Activated CD4-positive, alpha-beta memory T cell treated with anti-CD3 and anti-CD28 coated beads, Interleukin-2, amount 10 ng/mL, durations not matched to agents 7 days and 5 days (primary cell): ENCODE results near the gene PLSCR1. TPM values are rescaled to one million over a fixed set of nuclear protein-coding genes. Genes with fewer than 3 reads are reported as not detected.
A peak's percentile ranks its signal among the peaks of the same experiment; 100 is the strongest.
"Not testable (repeated sequence)": the region's sequence is repeated elsewhere in the genome, so short reads cannot be mapped to it uniquely, and the experiment has no call there.

Experiments
- CTCF ChIA-PET: fragments of 350-600 bp; sonication (Branson Sonifier 250); formaldehyde crosslinking; loops from one replicate; lab custom pipeline; 2021; ENCODE audit warnings: antibody characterized with exemption, inconsistent platforms; lab: Charles Lee
- POLR2A ChIA-PET: fragments of 350-600 bp; sonication (Branson Sonifier 250); formaldehyde crosslinking; loops from one replicate; lab custom pipeline; 2021; ENCODE audit warnings: antibody characterized with exemption; lab: Charles Lee
- DNase-seq: peaks from one replicate; pipeline ENCODE4 v3.0.0-alpha.2; 2020
- H3K27ac Mint-ChIP-seq: one replicate; pipeline ENCODE4 v1.8.0; 2021; ENCODE audit warnings: mild to moderate bottlenecking, mixed read lengths
- H3K27me3 Mint-ChIP-seq: one replicate; pipeline ENCODE4 v1.8.0; 2021; ENCODE audit warnings: mixed read lengths
- H3K36me3 Mint-ChIP-seq: one replicate; pipeline ENCODE4 v1.8.0; 2021; ENCODE audit warnings: low read depth, mixed read lengths
- H3K4me1 Mint-ChIP-seq: one replicate; pipeline ENCODE4 v1.8.0; 2021; ENCODE audit warnings: mixed read lengths
- H3K4me3 Mint-ChIP-seq: one replicate; pipeline ENCODE4 v1.8.0; 2021; ENCODE audit warnings: mild to moderate bottlenecking, mixed read lengths
- H3K9me3 Mint-ChIP-seq: one replicate; pipeline ENCODE4 v1.8.0; 2021; ENCODE audit warnings: mixed read lengths
- total RNA-seq, 2 experiments: library from RNA; stranded (reverse); gene quantifications; one replicate each; pipeline ENCODE4 v1.2.3, GENCODE V29; 2021

Gene PLSCR1
- total RNA-seq, 2 experiments from 2014 or later, result 208 to 218 TPM

- Mint-ChIP-seq H3K27me3 (no peaks in the 10 kb centered on the region), H3K4me1 (peaks cover 32% of the 10 kb centered on the region), H3K36me3 (peaks cover 31% of the 10 kb centered on the region), H3K27ac (no peak overlapping the region), H3K9me3 (no peaks in the 10 kb centered on the region), H3K4me3 (no peak overlapping the region)
- peak; percentile 32 for DNase-seq
- ChIA-PET POLR2A (no interaction called here), CTCF (no interaction called here)
Measured at GRCh38 chr3:146503461-146504202, 40.8 kb downstream of the PLSCR1 start.

GRCh38 chr3:146502887-146503460, 41.4 kb downstream of the PLSCR1 start:
- Mint-ChIP-seq H3K4me1 (peaks cover 37% of the 10 kb centered on the region), H3K27ac (no peak overlapping the region)

GRCh38 chr3:146501752-146502151, 42.7 kb downstream of the PLSCR1 start:
- H3K9me3 Mint-ChIP-seq, result peaks cover 9% of the 10 kb centered on the region
- ChIA-PET POLR2A (no interaction called here), CTCF (no interaction called here)
- H3K36me3 Mint-ChIP-seq, result peaks cover 16% of the 10 kb centered on the region
- no peak overlapping the region for H3K27ac Mint-ChIP-seq
- DNase-seq, result no peak
- peaks cover 32% of the 10 kb centered on the region for H3K4me1 Mint-ChIP-seq
- no peaks in the 10 kb centered on the region for H3K27me3 Mint-ChIP-seq
- H3K4me3 Mint-ChIP-seq, result no peak overlapping the region

More at GRCh38 chr3:146502887-146503460, 41.4 kb downstream of the PLSCR1 start:
- no peaks in the 10 kb centered on the region for H3K27me3 Mint-ChIP-seq
- peaks cover 26% of the 10 kb centered on the region for H3K36me3 Mint-ChIP-seq
- DNase-seq, result no peak
- ChIA-PET CTCF (no interaction called here), POLR2A (no interaction called here)
- no peak overlapping the region for H3K4me3 Mint-ChIP-seq
- peaks cover 2% of the 10 kb centered on the region for H3K9me3 Mint-ChIP-seq

- CTCF ChIA-PET, result interaction anchor here (1.1 kb wide), 1 partner anchor 18 kb away, joined by 5 read pairs; no protein-coding TSS in a partner anchor
Measured at GRCh38 chr3:146499701-146500100, 44.7 kb downstream of the PLSCR1 start.

GRCh38 chr3:146498002-146498736, 46.2 kb downstream of the PLSCR1 start:
- ChIA-PET CTCF (interaction anchor here (0.9 kb wide), 1 partner anchor 9 kb away, joined by 3 read pairs; no protein-coding TSS in a partner anchor), POLR2A (interaction anchor here (1.0 to 1.2 kb wide), 2 partner anchors 29 to 45 kb away, joined by 3 to 6 read pairs; partner anchors contain the start of gene PLSCR1)
- peaks cover 1% of the 10 kb centered on the region for H3K36me3 Mint-ChIP-seq

More at GRCh38 chr3:146499701-146500100, 44.7 kb downstream of the PLSCR1 start:
- peaks cover 9% of the 10 kb centered on the region for H3K9me3 Mint-ChIP-seq
- POLR2A ChIA-PET, result no interaction called here
- no peak overlapping the region for H3K4me3 Mint-ChIP-seq
- peaks cover 11% of the 10 kb centered on the region for H3K36me3 Mint-ChIP-seq
- no peak overlapping the region for H3K27ac Mint-ChIP-seq
- H3K27me3 Mint-ChIP-seq, result peaks cover 2% of the 10 kb centered on the region
- no peak for DNase-seq
- peaks cover 28% of the 10 kb centered on the region for H3K4me1 Mint-ChIP-seq

GRCh38 chr3:146497145-146497843, 47.1 kb downstream of the PLSCR1 start:
- CTCF ChIA-PET, result interaction anchor here (0.9 kb wide), 1 partner anchor 10 kb away, joined by 3 read pairs; no protein-coding TSS in a partner anchor

More at GRCh38 chr3:146498002-146498736, 46.2 kb downstream of the PLSCR1 start:
- Mint-ChIP-seq H3K4me3 (peak overlapping the region; percentile 52), H3K27me3 (peaks cover 10% of the 10 kb centered on the region), H3K27ac (peak overlapping the region; percentile 67), H3K4me1 (peaks cover 17% of the 10 kb centered on the region), H3K9me3 (peaks cover 9% of the 10 kb centered on the region)
- DNase-seq, result peak; percentile 54

GRCh38 chr3:146496726-146497125, 47.7 kb downstream of the PLSCR1 start:
- H3K36me3 Mint-ChIP-seq, result no peaks in the 10 kb centered on the region
- no peak for DNase-seq
- H3K4me1 Mint-ChIP-seq, result peaks cover 17% of the 10 kb centered on the region
- peaks cover 9% of the 10 kb centered on the region for H3K9me3 Mint-ChIP-seq
- peaks cover 24% of the 10 kb centered on the region for H3K27me3 Mint-ChIP-seq
- H3K4me3 Mint-ChIP-seq, result no peak overlapping the region
- H3K27ac Mint-ChIP-seq, result no peak overlapping the region
- ChIA-PET POLR2A (no interaction called here), CTCF (no interaction called here)

More at GRCh38 chr3:146497145-146497843, 47.1 kb downstream of the PLSCR1 start:
- H3K4me3 Mint-ChIP-seq, H3K27ac Mint-ChIP-seq, DNase-seq, H3K9me3 Mint-ChIP-seq, H3K36me3 Mint-ChIP-seq: not testable (repeated sequence)
- H3K27me3 Mint-ChIP-seq, result peaks cover 18% of the 10 kb centered on the region
- peaks cover 17% of the 10 kb centered on the region for H3K4me1 Mint-ChIP-seq
- POLR2A ChIA-PET, result interaction anchor here (1.0 to 1.2 kb wide), 2 partner anchors 30 to 46 kb away, joined by 3 to 6 read pairs; partner anchors contain the start of gene PLSCR1

- DNase-seq, result no peak
- CTCF ChIA-PET, result no interaction called here
- no peak overlapping the region for H3K4me3 Mint-ChIP-seq
- no peak overlapping the region for H3K27ac Mint-ChIP-seq
- POLR2A ChIA-PET, result no interaction called here
- peaks cover 9% of the 10 kb centered on the region for H3K9me3 Mint-ChIP-seq
- peaks cover 17% of the 10 kb centered on the region for H3K4me1 Mint-ChIP-seq
- H3K27me3 Mint-ChIP-seq, result peaks cover 24% of the 10 kb centered on the region
- H3K36me3 Mint-ChIP-seq, result no peaks in the 10 kb centered on the region
Measured at GRCh38 chr3:146496251-146496650, 48.2 kb downstream of the PLSCR1 start.

- H3K27me3 Mint-ChIP-seq, result peaks cover 38% of the 10 kb centered on the region
- DNase-seq, result no peak
- no peak overlapping the region for H3K4me3 Mint-ChIP-seq
- no peaks in the 10 kb centered on the region for H3K36me3 Mint-ChIP-seq
- peaks cover 17% of the 10 kb centered on the region for H3K4me1 Mint-ChIP-seq
- ChIA-PET POLR2A (no interaction called here), CTCF (interaction anchor here (0.7 kb wide), 2 partner anchors 123 to 639 kb away, joined by 3 to 9 read pairs; no protein-coding TSS in a partner anchor)
- no peak overlapping the region for H3K27ac Mint-ChIP-seq
- peaks cover 14% of the 10 kb centered on the region for H3K9me3 Mint-ChIP-seq
Measured at GRCh38 chr3:146493761-146494160, 50.6 kb downstream of the PLSCR1 start.

- peaks cover 11% of the 10 kb centered on the region for H3K4me1 Mint-ChIP-seq
- CTCF ChIA-PET, result interaction anchor here (0.7 kb wide), 2 partner anchors 122 to 639 kb away, joined by 3 to 9 read pairs; no protein-coding TSS in a partner anchor
Measured at GRCh38 chr3:146493221-146493620, 51.2 kb downstream of the PLSCR1 start.

GRCh38 chr3:146491303-146491702, 53.1 kb downstream of the PLSCR1 start:
- no peak overlapping the region for H3K4me3 Mint-ChIP-seq
- H3K27me3 Mint-ChIP-seq, result peaks cover 48% of the 10 kb centered on the region
- no peaks in the 10 kb centered on the region for H3K36me3 Mint-ChIP-seq
- POLR2A ChIA-PET, result interaction anchor here (0.9 kb wide), 1 partner anchor 22 kb away, joined by 3 read pairs; no protein-coding TSS in a partner anchor
- CTCF ChIA-PET, result no interaction called here
- H3K4me1 Mint-ChIP-seq, result peaks cover 2% of the 10 kb centered on the region
- DNase-seq, result no peak
- peaks cover 6% of the 10 kb centered on the region for H3K9me3 Mint-ChIP-seq
- no peak overlapping the region for H3K27ac Mint-ChIP-seq

More at GRCh38 chr3:146493221-146493620, 51.2 kb downstream of the PLSCR1 start:
- Mint-ChIP-seq H3K4me3 (no peak overlapping the region), H3K27me3 (peaks cover 39% of the 10 kb centered on the region), H3K36me3 (no peaks in the 10 kb centered on the region), H3K27ac (no peak overlapping the region), H3K9me3 (peaks cover 14% of the 10 kb centered on the region)
- DNase-seq, result no peak
- POLR2A ChIA-PET, result no interaction called here

GRCh38 chr3:146485297-146485696, 59.1 kb downstream of the PLSCR1 start:
- no peak for DNase-seq
- ChIA-PET CTCF (no interaction called here), POLR2A (no interaction called here)
- Mint-ChIP-seq H3K4me3 (no peak overlapping the region), H3K27me3 (peaks cover 40% of the 10 kb centered on the region), H3K36me3 (no peaks in the 10 kb centered on the region), H3K27ac (no peak overlapping the region), H3K4me1 (no peaks in the 10 kb centered on the region), H3K9me3 (peaks cover 12% of the 10 kb centered on the region)
